H1 (cell line): Measurements from ENCODE around the gene AQP11. TPM values are rescaled to one million over a fixed set of nuclear protein-coding genes. Genes with fewer than 3 reads are reported as not detected.
"Not testable (repeated sequence)": the region's sequence is repeated elsewhere in the genome, so short reads cannot be mapped to it uniquely, and the experiment has no call there.

Source experiments
- CTCF ChIA-PET: fragments of 300-600 bp; sonication (Branson Sonifier 250); formaldehyde crosslinking; loops from one replicate; lab custom pipeline; 2021; ENCODE audit not compliant: partially characterized antibody; lab: Charles Lee
- POLR2A ChIA-PET: fragments of 300-600 bp; sonication (Branson Sonifier 250); formaldehyde crosslinking; loops from one replicate; lab custom pipeline; 2021; ENCODE audit warnings: inconsistent platforms; ENCODE audit not compliant: partially characterized antibody; lab: Charles Lee
- DNase-seq, 2 experiments: peaks; one replicate each; pipeline versions ENCODE4 v3.0.0 to v3.0.0-alpha.2; 2010 to 2022; ENCODE audit warnings: low spot score in 2 of 2, low read depth in 1 of 2, mixed read lengths in 1 of 2
- FAIRE-seq: peaks from 2 replicates; lab custom pipeline; 2011; peaks lifted over from hg19 to GRCh38; lab: Jason Lieb, UNC
- H2AFZ ChIP-seq: 2 replicates; pipeline ENCODE4 v1.8.1; 2012; ENCODE audit warnings: low read length, inconsistent platforms
- H2AK5ac ChIP-seq: 2 replicates; pipeline ENCODE4 v1.6.1; 2013; ENCODE audit warnings: low read depth, low read length
- H2BK120ac ChIP-seq: replicated peaks from 2 replicates; pipeline ENCODE3; 2013; ENCODE audit warnings: low read depth, low read length, inconsistent platforms
- H2BK12ac ChIP-seq: 2 replicates; pipeline ENCODE4 v1.6.1; 2013; ENCODE audit warnings: low read depth, low read length
- H2BK15ac ChIP-seq: 2 replicates; pipeline ENCODE4 v1.6.1; 2013; ENCODE audit warnings: low read length
- H2BK20ac ChIP-seq: 2 replicates; pipeline ENCODE4 v1.6.1; 2013; ENCODE audit warnings: low read length
- H2BK5ac ChIP-seq: 2 replicates; pipeline ENCODE4 v1.6.1; 2013; ENCODE audit warnings: low read depth, low read length
- H3K14ac ChIP-seq: 2 replicates; pipeline ENCODE4 v1.6.1; 2013; ENCODE audit warnings: inconsistent platforms; ENCODE audit not compliant: insufficient read length
- H3K18ac ChIP-seq: 2 replicates; pipeline ENCODE4 v1.6.1; 2013; ENCODE audit warnings: low read length; ENCODE audit errors: extremely low read depth
- H3K23ac ChIP-seq: 2 replicates; pipeline ENCODE4 v1.6.1; 2013; ENCODE audit warnings: inconsistent platforms; ENCODE audit not compliant: insufficient read length
- H3K23me2 ChIP-seq: 2 replicates; pipeline ENCODE4 v1.6.1; 2013; ENCODE audit warnings: low read depth, low read length
- H3K27ac ChIP-seq: 2 replicates; pipeline ENCODE4 v1.6.1; 2011; ENCODE audit warnings: low read depth, low read length, inconsistent platforms
- H3K27me3 ChIP-seq, 4 experiments: replicated peaks in 1 of 4; 1 replicate in 1 of 4; 2 replicates in 3 of 4; pipeline versions ENCODE4 v1.6.1 to v1.8.1; 2011 to 2013; ENCODE audit warnings: low read length in 3 of 4, mild to moderate bottlenecking in 3 of 4, inconsistent platforms in 2 of 4, mixed read lengths in 2 of 4, moderate library complexity in 1 of 4; ENCODE audit not compliant: control insufficient read depth in 3 of 4, insufficient read depth in 3 of 4; ENCODE audit errors: extremely low read depth in 1 of 4
- H3K36me3 ChIP-seq, 4 experiments: 2 replicates each; pipeline versions ENCODE4 v1.6.1 to v1.8.1; 2011 to 2013; ENCODE audit warnings: mild to moderate bottlenecking in 4 of 4, low read length in 3 of 4, moderate library complexity in 2 of 4, control low read depth in 1 of 4, inconsistent platforms in 1 of 4; ENCODE audit not compliant: insufficient read depth in 4 of 4, control insufficient read depth in 2 of 4
- H3K4ac ChIP-seq: replicated peaks from 2 replicates; pipeline ENCODE3; 2013; ENCODE audit warnings: low read length, low read depth, mixed read lengths, inconsistent platforms; ENCODE audit not compliant: insufficient read length
- H3K4me1 ChIP-seq, 4 experiments: replicated peaks in 1 of 4; 1 replicate in 1 of 4; 2 replicates in 3 of 4; pipeline versions ENCODE4 v1.6.1 to v1.8.1; 2011 to 2013; ENCODE audit warnings: low read length in 3 of 4, inconsistent platforms in 2 of 4, mixed read lengths in 1 of 4; ENCODE audit not compliant: insufficient read depth in 4 of 4, control insufficient read depth in 3 of 4
- H3K4me2 ChIP-seq, 2 experiments: 2 replicates each; pipeline versions ENCODE4 v1.6.1 to v1.8.1; 2011 to 2013; ENCODE audit warnings: low read depth in 2 of 2, low read length in 2 of 2, control low read depth in 1 of 2, inconsistent platforms in 1 of 2, mild to moderate bottlenecking in 1 of 2; ENCODE audit not compliant: insufficient read depth in 1 of 2
- H3K4me3 ChIP-seq, 4 experiments: fragments of 200-600, 300-600 bp in 1 of 4; sonication (generic), shearing (Covaris generic), sonication (Bioruptor Twin) in 1 of 4; 2 replicates each; pipeline versions ENCODE4 v1.5.1 to v1.8.1; 2011 to 2016; ENCODE audit warnings: low read length in 4 of 4, low read depth in 3 of 4, control low read depth in 2 of 4, inconsistent platforms in 2 of 4, mild to moderate bottlenecking in 2 of 4, mixed read lengths in 1 of 4, moderate library complexity in 1 of 4; ENCODE audit not compliant: insufficient read depth in 2 of 4; ENCODE audit errors: extremely low read depth in 1 of 4
- H3K56ac ChIP-seq: replicated peaks from 2 replicates; pipeline ENCODE3; 2013; ENCODE audit warnings: low read depth, mild to moderate bottlenecking, mixed read lengths, low read length, inconsistent platforms; ENCODE audit not compliant: insufficient read length
- H3K79me1 ChIP-seq: 2 replicates; pipeline ENCODE4 v1.6.1; 2013; ENCODE audit warnings: low read depth, low read length, control low read depth
- H3K79me2 ChIP-seq, 2 experiments: 2 replicates each; pipeline versions ENCODE4 v1.6.1 to v1.8.1; 2012 to 2013; ENCODE audit warnings: low read length in 2 of 2, mild to moderate bottlenecking in 2 of 2, inconsistent platforms in 1 of 2; ENCODE audit not compliant: insufficient read depth in 2 of 2, control insufficient read depth in 1 of 2
- H3K9ac ChIP-seq, 4 experiments: replicated peaks in 1 of 4; 1 replicate in 1 of 4; 2 replicates in 3 of 4; pipeline versions ENCODE4 v1.6.1 to v1.8.1; 2011 to 2013; ENCODE audit warnings: low read depth in 3 of 4, low read length in 3 of 4, control low read depth in 2 of 4, mild to moderate bottlenecking in 2 of 4, moderate library complexity in 2 of 4, inconsistent platforms in 1 of 4; ENCODE audit errors: extremely low read depth in 1 of 4
- H3K9me3 ChIP-seq, 2 experiments: 2 replicates each; pipeline versions ENCODE4 v1.6.1 to v1.8.1; 2012 to 2013; ENCODE audit warnings: mild to moderate bottlenecking in 2 of 2, moderate library complexity in 2 of 2, control low read depth in 1 of 2, inconsistent platforms in 1 of 2, low read depth in 1 of 2, low read length in 1 of 2, mixed read lengths in 1 of 2; ENCODE audit not compliant: insufficient read depth in 2 of 2
- H4K20me1 ChIP-seq, 2 experiments: replicated peaks in 1 of 2; 2 replicates each; pipeline versions ENCODE3 to v1.8.1; 2011 to 2013; ENCODE audit warnings: inconsistent platforms in 2 of 2, low read length in 2 of 2, mild to moderate bottlenecking in 1 of 2; ENCODE audit not compliant: insufficient read depth in 2 of 2, control insufficient read depth in 1 of 2
- H4K5ac ChIP-seq: 2 replicates; pipeline ENCODE4 v1.6.1; 2013; ENCODE audit warnings: low read length, low read depth, mixed read lengths, inconsistent platforms; ENCODE audit not compliant: insufficient read length
- H4K8ac ChIP-seq: 2 replicates; pipeline ENCODE4 v1.8.0; 2013; ENCODE audit warnings: mild to moderate bottlenecking, moderate library complexity, low read length, inconsistent platforms; ENCODE audit not compliant: insufficient read depth; ENCODE audit errors: extremely low read depth
- H4K91ac ChIP-seq: replicated peaks from 2 replicates; pipeline ENCODE3; 2013; ENCODE audit warnings: low read length, mixed read lengths, inconsistent platforms; ENCODE audit not compliant: insufficient read length
- WGBS, 2 experiments: shearing (Covaris generic) in 1 of 2; methylation state at CpG; one replicate each; pipeline versions ENCODE4 v1.1.6 to v1.1.7; 2013 to 2015; ENCODE audit warnings: low lambda C conversion rate in 2 of 2, mixed read lengths in 2 of 2, inconsistent platforms in 1 of 2, low coverage in 1 of 2, missing lambda C conversion rate in 1 of 2; ENCODE audit not compliant: insufficient replicate concordance in 2 of 2, insufficient coverage in 1 of 2, insufficient read length in 1 of 2; ENCODE audit errors: extremely low coverage in 1 of 2, missing lambda C conversion rate in 1 of 2; 5-methylcytosine and 5-hydroxymethylcytosine counted together
- polyA plus RNA-seq, 7 experiments: library from polyadenylated mRNA; depleted of rRNA in 3 of 7; stranded (reverse) in 5 of 7; unstranded in 2 of 7; fragments of >200 nt in 5 of 7; fragments of 200-250 nt in 2 of 7; gene quantifications; 1 replicate in 5 of 7; 2 replicates in 1 of 7; 4 replicates in 1 of 7; pipeline versions ENCODE4 v1.2.1 to v1.2.3, GENCODE V29; 2011 to 2013; ENCODE audit warnings: missing spikeins in 2 of 7, mixed read lengths in 2 of 7
- total RNA-seq: library from RNA; stranded (reverse); fragmentation: NEBNext Ultra II Directional; extraction: Animal tissue kit (Norgen Biotek cat#: 25700); gene quantifications from 2 replicates; pipeline ENCODE4 v1.2.1, GENCODE V29; 2021

The AQP11 gene
- total and polyA plus RNA-seq, 2 of the 8 experiments (the other 6 are each of a cell fraction or from before 2014, with no cell fraction given), result 1.1 to 1.6 TPM

DNA sequence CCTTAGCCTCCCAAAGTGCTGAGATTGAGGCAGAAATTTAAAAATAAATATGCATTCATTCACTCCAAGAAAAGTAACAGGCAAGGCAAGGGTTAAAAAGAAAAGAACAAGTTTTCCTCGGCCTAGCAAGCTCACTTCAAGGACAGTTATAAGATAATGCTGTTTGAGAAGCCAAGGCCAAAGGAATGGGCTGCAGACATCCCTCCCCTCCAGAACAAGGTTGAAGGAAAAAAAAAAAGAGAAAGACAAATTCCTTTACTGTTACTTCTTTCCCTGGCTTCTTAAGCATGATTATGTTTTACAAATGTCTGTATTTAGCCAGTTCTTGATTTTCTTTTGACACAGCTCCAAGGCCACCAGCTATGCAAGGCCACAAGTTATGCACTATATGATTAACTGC lies 18.9 kb upstream of the AQP11 start:
- H3K14ac ChIP-seq, H3K9me3 ChIP-seq, H2BK12ac ChIP-seq, H2BK20ac ChIP-seq, H4K8ac ChIP-seq, H3K79me2 ChIP-seq, H3K36me3 ChIP-seq, H3K79me1 ChIP-seq, H2BK120ac ChIP-seq, H4K5ac ChIP-seq, H3K23me2 ChIP-seq, DNase-seq, H3K27me3 ChIP-seq, H2BK5ac ChIP-seq, H3K4me2 ChIP-seq, H2BK15ac ChIP-seq, H2AK5ac ChIP-seq, H4K91ac ChIP-seq, H3K9ac ChIP-seq, H3K56ac ChIP-seq, H3K27ac ChIP-seq, FAIRE-seq, H3K4me3 ChIP-seq, H4K20me1 ChIP-seq, H2AFZ ChIP-seq, H3K23ac ChIP-seq, H3K4ac ChIP-seq, H3K18ac ChIP-seq: not testable (repeated sequence)
- ChIA-PET CTCF (interaction anchor here (1.1 to 3.5 kb wide), 3 partner anchors 10 to 26 kb away, joined by 3 to 12 read pairs (median 5); no protein-coding TSS in a partner anchor), POLR2A (interaction anchor here (1.6 kb wide), 1 partner anchor 18 kb away, joined by 4 read pairs; no protein-coding TSS in a partner anchor)
- 67% methylated on average over 1 of the region's 1 CpG; no CpG with 5 or more reads in 1 of the 2 experiments for whole genome bisulfite sequencing, 2 experiments
- peaks cover 0 to 25% (median 4%) of the 10 kb centered on the region in 4 experiments; a peak in 3 of 7 replicates for H3K4me1 ChIP-seq

DNA sequence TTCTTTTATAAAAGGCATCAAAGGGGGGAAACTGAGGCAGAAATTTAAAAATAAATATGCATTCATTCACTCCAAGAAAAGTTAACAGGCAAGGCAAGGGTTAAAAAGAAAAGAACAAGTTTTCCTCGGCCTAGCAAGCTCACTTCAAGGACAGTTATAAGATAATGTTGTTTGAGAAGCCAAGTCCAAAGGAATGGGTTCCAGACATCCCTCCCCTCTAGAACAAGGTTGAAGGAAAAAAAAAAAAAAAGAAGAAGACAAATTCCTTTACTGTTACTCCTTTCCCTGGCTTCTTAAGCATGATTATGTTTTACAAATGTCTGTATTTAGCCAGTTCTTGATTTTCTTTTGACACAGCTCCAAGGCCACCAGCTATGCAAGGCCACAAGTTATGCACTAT lies 14.3 kb upstream of the AQP11 start:
- H2BK120ac ChIP-seq, H3K4me2 ChIP-seq, H3K9ac ChIP-seq, H3K36me3 ChIP-seq, DNase-seq, H3K18ac ChIP-seq, H3K79me2 ChIP-seq, H3K23ac ChIP-seq, H3K56ac ChIP-seq, H2BK5ac ChIP-seq, H2BK20ac ChIP-seq, POLR2A ChIA-PET, H2AFZ ChIP-seq, H4K8ac ChIP-seq, H2BK12ac ChIP-seq, H3K4ac ChIP-seq, H3K14ac ChIP-seq, H3K4me3 ChIP-seq, H4K5ac ChIP-seq, H2BK15ac ChIP-seq, H4K91ac ChIP-seq, H3K9me3 ChIP-seq, FAIRE-seq, H2AK5ac ChIP-seq, H4K20me1 ChIP-seq, H3K27ac ChIP-seq, H3K23me2 ChIP-seq, H3K79me1 ChIP-seq, H3K27me3 ChIP-seq: not testable (repeated sequence)
- H3K4me1 ChIP-seq, result peaks cover 0 to 18% (median 1%) of the 10 kb centered on the region in 4 experiments; a peak in 4 of 7 replicates
- CTCF ChIA-PET, result interaction anchor here (1.6 kb wide), 1 partner anchor 27 kb away, joined by 6 read pairs; no protein-coding TSS in a partner anchor
- 69% methylated on average over 1 of the region's 1 CpG; no CpG with 5 or more reads in 1 of the 2 experiments for WGBS, 2 experiments
